Right lobe of liver (tissue), 6 donors: ENCODE data around the gene ABCB6. TPM values are rescaled to one million over a fixed set of nuclear protein-coding genes. Genes with fewer than 3 reads are reported as not detected.

Experiments
- ATAC-seq, 4 donors: fragments of 200-7000 bp; cut with Tn5 transposase; one replicate each; pipeline ENCODE4 v1.9.1; 2020; ENCODE audit warnings: mild to moderate bottlenecking in 4 of 4, moderate library complexity in 4 of 4
- DNase-seq, 3 donors: peaks; one replicate each; pipeline ENCODE4 v3.0.0-alpha.2; 2020
- H3K27ac ChIP-seq, 3 donors: fragments of 200-600 bp; one replicate each; pipeline ENCODE4 v1.8.0; 2022
- H3K27me3 ChIP-seq, 2 donors: fragments of 200-600 bp; one replicate each; pipeline ENCODE4 v1.8.0; 2022
- H3K36me3 ChIP-seq, 4 donors: fragments of 200-600 bp; sonication (generic) in 1 of 4; one replicate each; pipeline versions ENCODE4 v1.5.1 to v1.8.0; 2017 to 2022; ENCODE audit warnings: control low read depth in 1 of 4
- H3K4me1 ChIP-seq, 4 donors: fragments of 200-600 bp; sonication (generic) in 1 of 4; one replicate each; pipeline versions ENCODE4 v1.5.1 to v1.8.0; 2017 to 2022; ENCODE audit warnings: control low read depth in 1 of 4
- H3K4me3 ChIP-seq, 3 donors: fragments of 200-600 bp; one replicate each; pipeline ENCODE4 v1.8.0; 2022
- H3K9me3 ChIP-seq, 4 donors: fragments of 200-600 bp; sonication (generic) in 1 of 4; one replicate each; pipeline versions ENCODE4 v1.5.1 to v1.8.0; 2017 to 2022; ENCODE audit warnings: control low read depth in 1 of 4
- POLR2A ChIP-seq: fragments of 450-650 bp; IDR thresholded peaks from one replicate; pipeline ENCODE4 v1.6.1; 2017; ENCODE audit warnings: antibody characterized with exemption, mild to moderate bottlenecking
- WGBS: methylation state at CpG from one replicate; pipeline ENCODE4 v1.1.6; 2018; ENCODE audit warnings: low coverage, low lambda C conversion rate; ENCODE audit not compliant: insufficient coverage; ENCODE audit errors: missing lambda C conversion rate; 5-methylcytosine and 5-hydroxymethylcytosine counted together
- intact Hi-C, 2 donors: fragments of 100-400 bp; cut with DNase I; formaldehyde crosslinking; loops; one replicate each; pipeline versions ENCODE4 v1.11.2 to v1.14.1; 2022
- total RNA-seq, 6 experiments: library from RNA; depleted of rRNA in 2 of 6; stranded (reverse); fragments of >200 nt in 2 of 6; fragmentation: NEBNext Ultra II Directional in 3 of 6; extraction: Animal tissue kit (Norgen Biotek cat#: 25700) in 3 of 6; gene quantifications; one replicate each; pipeline versions ENCODE4 v1.1.0 to v1.2.4, GENCODE V29; 2016 to 2023
- TF ChIP-seq, protein P1 (sequence below), 4 donors: fragments of 200-600 bp in 3 of 4; fragments of 450-650 bp in 1 of 4; IDR thresholded peaks; one replicate each; pipeline versions ENCODE4 v1.5.1 to v1.8.0; 2016 to 2022; ENCODE audit warnings: antibody characterized with exemption in 4 of 4, mild to moderate bottlenecking in 2 of 4
- donor health status: DM: no; HTN: yes; CAD: no.
- donor health status: DM: no; HTN: no; CAD: no.
- donor health status: DM: no; HTN: no; CAD: no.
- donor health status: DM: no; HTN: yes; CAD: no.
- donor health status: DM: no; HTN: yes; CAD: no.

Gene ABCB6
- total RNA-seq, 6 experiments from 2014 or later: 20.3 to 72.5 (median 37.3) TPM

- H3K4me3 ChIP-seq: peak within 1 kb of the TSS; percentile 86 to 98 (median 92)
- H3K27me3 ChIP-seq: no peaks in the 10 kb centered on the region
- peak within 1 kb of the TSS; percentile 99 to 100 (median 99) for H3K27ac ChIP-seq
- WGBS: 0% methylated on average over 11 of the region's 69 CpGs
- DNase-seq: peak; percentile 94
- peaks cover 0 to 24% (median 4%) of the 10 kb centered on the region in 4 donors for H3K4me1 ChIP-seq
- peak; percentile 94 for TF ChIP-seq POLR2A
- TF ChIP-seq, protein P1, sequence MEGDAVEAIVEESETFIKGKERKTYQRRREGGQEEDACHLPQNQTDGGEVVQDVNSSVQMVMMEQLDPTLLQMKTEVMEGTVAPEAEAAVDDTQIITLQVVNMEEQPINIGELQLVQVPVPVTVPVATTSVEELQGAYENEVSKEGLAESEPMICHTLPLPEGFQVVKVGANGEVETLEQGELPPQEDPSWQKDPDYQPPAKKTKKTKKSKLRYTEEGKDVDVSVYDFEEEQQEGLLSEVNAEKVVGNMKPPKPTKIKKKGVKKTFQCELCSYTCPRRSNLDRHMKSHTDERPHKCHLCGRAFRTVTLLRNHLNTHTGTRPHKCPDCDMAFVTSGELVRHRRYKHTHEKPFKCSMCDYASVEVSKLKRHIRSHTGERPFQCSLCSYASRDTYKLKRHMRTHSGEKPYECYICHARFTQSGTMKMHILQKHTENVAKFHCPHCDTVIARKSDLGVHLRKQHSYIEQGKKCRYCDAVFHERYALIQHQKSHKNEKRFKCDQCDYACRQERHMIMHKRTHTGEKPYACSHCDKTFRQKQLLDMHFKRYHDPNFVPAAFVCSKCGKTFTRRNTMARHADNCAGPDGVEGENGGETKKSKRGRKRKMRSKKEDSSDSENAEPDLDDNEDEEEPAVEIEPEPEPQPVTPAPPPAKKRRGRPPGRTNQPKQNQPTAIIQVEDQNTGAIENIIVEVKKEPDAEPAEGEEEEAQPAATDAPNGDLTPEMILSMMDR (IDR thresholded peaks at IDR 0.05): peak in 1 of 4 donors; percentile 13
- intact Hi-C loops: loop anchor here in 1 of 2 donors (5.0 kb wide), 1 partner anchor 40 kb away; the partner anchor contains the start of gene ABCB6
- H3K9me3 ChIP-seq: no peaks in the 10 kb centered on the region
- peaks cover 0 to 60% (median 14%) of the 10 kb centered on the region in 4 donors for H3K36me3 ChIP-seq
- ATAC-seq: peak; percentile 82 to 90 (median 85)
These were observed 41.8 kb downstream of the ABCB6 start, which contains the start of gene CNPPD1 for GRCh38 chr2:219176818-219177551. CNPPD1 (minus strand) TSS chr2:219176925; CDS start chr2:219176828, 97 bp downstream.

GRCh38 chr2:219175928-219176817, 42.6 kb downstream of the ABCB6 start:
- TF ChIP-seq POLR2A: no peak
- TF ChIP-seq, protein P1 (IDR thresholded peaks at IDR 0.05): no peak
- intact Hi-C loops: loop anchor here in 1 of 2 donors (5.0 kb wide), 1 partner anchor 41 kb away; the partner anchor contains the start of gene ABCB6
- peaks cover 0 to 52% (median 10%) of the 10 kb centered on the region in 4 donors for H3K36me3 ChIP-seq
- peak overlapping the region; percentile 86 to 98 (median 92) for H3K4me3 ChIP-seq
- peak overlapping the region; percentile 99 to 100 (median 99) for H3K27ac ChIP-seq
- no peaks in the 10 kb centered on the region for H3K9me3 ChIP-seq
- peak; percentile 60 to 71 (median 69) for DNase-seq
- peak; percentile 38 to 47 (median 42) for ATAC-seq
- peaks cover 0 to 26% (median 4%) of the 10 kb centered on the region in 4 donors for H3K4me1 ChIP-seq
- WGBS: 6% methylated on average over 8 of the region's 45 CpGs
- no peaks in the 10 kb centered on the region for H3K27me3 ChIP-seq

DNA sequence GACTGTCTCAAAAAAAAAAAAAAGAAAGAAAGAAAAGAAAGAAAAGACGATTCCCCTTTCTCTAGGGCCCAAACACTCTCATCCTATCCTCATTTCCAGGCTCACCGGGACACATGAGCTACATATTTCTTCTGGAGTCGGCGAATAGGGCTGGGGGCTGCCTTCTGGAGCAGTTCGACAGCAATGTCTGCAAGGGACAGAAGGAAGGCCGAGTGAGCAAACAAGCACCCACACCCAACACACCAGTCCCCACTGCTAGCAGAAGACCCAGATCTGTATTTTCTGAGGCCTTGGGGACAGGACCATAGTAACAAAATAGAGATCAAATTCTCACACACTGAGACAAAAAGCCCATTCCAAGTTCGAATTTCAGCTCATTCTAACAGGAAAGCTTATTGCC, 43.3 kb downstream of the ABCB6 start:
- Histone ChIP-seq H3K27me3 (no peaks in the 10 kb centered on the region), H3K27ac (peak overlapping the region in 2 of 3 donors; percentile 99 to 100), H3K4me3 (peak overlapping the region; percentile 86 to 98 (median 92)), H3K36me3 (peaks cover 0 to 45% (median 7%) of the 10 kb centered on the region in 4 donors), H3K4me1 (peaks cover 0 to 33% (median 7%) of the 10 kb centered on the region in 4 donors), H3K9me3 (no peaks in the 10 kb centered on the region)
- ATAC-seq (no peak), DNase-seq (no peak)
- intact Hi-C loops: loop anchor here in 1 of 2 donors (5.0 kb wide), 1 partner anchor 42 kb away; the partner anchor contains the start of gene ABCB6
- 74% methylated on average over 7 of the region's 7 CpGs for WGBS
- TF ChIP-seq, protein P1 (IDR thresholded peaks at IDR 0.05): no peak
- no peak for TF ChIP-seq POLR2A

- 83% methylated on average over 1 of the region's 7 CpGs for WGBS
- no peak overlapping the region for H3K27ac ChIP-seq
- TF ChIP-seq POLR2A: no peak
- TF ChIP-seq, protein P1 (IDR thresholded peaks at IDR 0.05): no peak
- peaks cover 0 to 38% (median 4%) of the 10 kb centered on the region in 4 donors for H3K36me3 ChIP-seq
- intact Hi-C loops: loop anchor here in 1 of 2 donors (5.0 kb wide), 2 partner anchors 32 to 42 kb away; partner anchors contain the start of genes ABCB6 and ZFAND2B
- H3K9me3 ChIP-seq: no peaks in the 10 kb centered on the region
- H3K4me1 ChIP-seq: peaks cover 0 to 40% (median 10%) of the 10 kb centered on the region in 4 donors
- DNase-seq (no peak), ATAC-seq (no peak)
- H3K27me3 ChIP-seq: no peaks in the 10 kb centered on the region
- H3K4me3 ChIP-seq: no peak overlapping the region
These were observed 44.0 kb downstream of the ABCB6 start for GRCh38 chr2:219174801-219175200.
